CD8-positive, alpha-beta memory T cell (primary cell): ENCODE data around the gene MZB1. TPM values are rescaled to one million over a fixed set of nuclear protein-coding genes. Genes with fewer than 3 reads are reported as not detected.
A peak's percentile ranks its signal among the peaks of the same experiment; 100 is the strongest.
"Not testable (repeated sequence)": the region's sequence is repeated elsewhere in the genome, so short reads cannot be mapped to it uniquely, and the experiment has no call there.

Experiments used
- CTCF ChIA-PET: fragments of 350-600 bp; sonication (Branson Sonifier 250); formaldehyde crosslinking; loops from one replicate; lab custom pipeline; 2021; ENCODE audit warnings: antibody characterized with exemption; lab: Charles Lee
- POLR2A ChIA-PET: fragments of 350-600 bp; sonication (Branson Sonifier 250); formaldehyde crosslinking; loops from one replicate; lab custom pipeline; 2021; ENCODE audit warnings: antibody characterized with exemption; lab: Charles Lee
- DNase-seq, 5 donors: peaks; one replicate each; pipeline versions ENCODE4 v3.0.0 to v3.0.0-alpha.2; 2020 to 2022; ENCODE audit warnings: mixed read lengths in 1 of 5
- H3K27ac ChIP-seq: one replicate; pipeline ENCODE4 v1.7.0; 2013; ENCODE audit warnings: low read depth, mild to moderate bottlenecking, low read length, moderate library complexity
- H3K27me3 ChIP-seq: 2 replicates; pipeline ENCODE4 v1.7.0; 2013; ENCODE audit warnings: low read length, mild to moderate bottlenecking; ENCODE audit not compliant: insufficient read depth, poor library complexity, severe bottlenecking
- H3K36me3 ChIP-seq: 2 replicates; pipeline ENCODE4 v1.7.0; 2013; ENCODE audit warnings: mild to moderate bottlenecking, low read length, moderate library complexity; ENCODE audit not compliant: insufficient read depth
- H3K4me1 ChIP-seq: 2 replicates; pipeline ENCODE4 v1.7.0; 2013; ENCODE audit warnings: mild to moderate bottlenecking, low read length, moderate library complexity; ENCODE audit not compliant: insufficient read depth
- H3K4me3 ChIP-seq: 2 replicates; pipeline ENCODE4 v1.7.0; 2013; ENCODE audit warnings: mild to moderate bottlenecking, low read length
- H3K9me3 ChIP-seq: 2 replicates; pipeline ENCODE4 v1.7.0; 2013; ENCODE audit warnings: mild to moderate bottlenecking, low read length
- H3K27ac Mint-ChIP-seq, 8 donors: one replicate each; pipeline ENCODE4 v1.8.0; 2020 to 2021; ENCODE audit warnings: mixed read lengths in 8 of 8, mild to moderate bottlenecking in 6 of 8, inconsistent platforms in 3 of 8, moderate library complexity in 3 of 8
- H3K27me3 Mint-ChIP-seq, 2 donors: one replicate each; pipeline ENCODE4 v1.8.0; 2020 to 2021; ENCODE audit warnings: mixed read lengths in 2 of 2, mild to moderate bottlenecking in 1 of 2, moderate library complexity in 1 of 2
- H3K36me3 Mint-ChIP-seq, 3 donors: one replicate each; pipeline ENCODE4 v1.8.0; 2020 to 2021; ENCODE audit warnings: mixed read lengths in 3 of 3, inconsistent platforms in 1 of 3, mild to moderate bottlenecking in 1 of 3
- H3K4me1 Mint-ChIP-seq, 3 donors: one replicate each; pipeline ENCODE4 v1.8.0; 2020 to 2021; ENCODE audit warnings: mixed read lengths in 3 of 3, inconsistent platforms in 1 of 3, mild to moderate bottlenecking in 1 of 3
- H3K4me3 Mint-ChIP-seq, 7 donors: one replicate each; pipeline ENCODE4 v1.8.0; 2020 to 2021; ENCODE audit warnings: mixed read lengths in 7 of 7, mild to moderate bottlenecking in 6 of 7, moderate library complexity in 4 of 7, inconsistent platforms in 2 of 7
- H3K9me3 Mint-ChIP-seq, 5 donors: one replicate each; pipeline ENCODE4 v1.8.0; 2020 to 2022; ENCODE audit warnings: mixed read lengths in 5 of 5, mild to moderate bottlenecking in 3 of 5, moderate library complexity in 2 of 5, inconsistent platforms in 1 of 5
- polyA plus RNA-seq: library from polyadenylated mRNA; unstranded; fragments of 300-500 nt; fragmentation: Illumina TruSeq; gene quantifications from one replicate; pipeline ENCODE4 v1.2.3, GENCODE V29; 2021
- total RNA-seq, 2 experiments: library from RNA; stranded (reverse); gene quantifications; one replicate each; pipeline ENCODE4 v1.2.3, GENCODE V29; 2021

Gene MZB1
- total and polyA plus RNA-seq, 3 experiments from 2014 or later = 3.5 to 6.4 (median 5.1) TPM

GRCh38 chr5:139368613-139369012 is 21.1 kb downstream of the MZB1 start:
- ChIA-PET CTCF (interaction anchor here (1.6 kb wide), 1 partner anchor 28 kb away, joined by 3 read pairs; no protein-coding TSS in a partner anchor), POLR2A (interaction anchor here (1.3 kb wide), 1 partner anchor 27 kb away, joined by 7 read pairs; the partner anchor contains the start of gene PAIP2)
- Histone ChIP-seq H3K27me3 (no peaks in the 10 kb centered on the region), H3K36me3 (peaks cover 30% of the 10 kb centered on the region), H3K27ac (no peak overlapping the region), H3K4me3 (no peak overlapping the region), H3K9me3 (no peaks in the 10 kb centered on the region), H3K4me1 (no peaks in the 10 kb centered on the region)
- no peaks in the 10 kb centered on the region for H3K27me3 Mint-ChIP-seq
- H3K4me3 Mint-ChIP-seq = no peak overlapping the region
- H3K36me3 Mint-ChIP-seq = peaks cover 5 to 76% (median 16%) of the 10 kb centered on the region in 3 donors
- H3K27ac Mint-ChIP-seq = peak overlapping the region in 1 of 8 donors; percentile 33
- H3K9me3 Mint-ChIP-seq = no peaks in the 10 kb centered on the region
- H3K4me1 Mint-ChIP-seq = peaks cover 1 to 4% (median 3%) of the 10 kb centered on the region in 3 donors
- DNase-seq = no peak

DNA sequence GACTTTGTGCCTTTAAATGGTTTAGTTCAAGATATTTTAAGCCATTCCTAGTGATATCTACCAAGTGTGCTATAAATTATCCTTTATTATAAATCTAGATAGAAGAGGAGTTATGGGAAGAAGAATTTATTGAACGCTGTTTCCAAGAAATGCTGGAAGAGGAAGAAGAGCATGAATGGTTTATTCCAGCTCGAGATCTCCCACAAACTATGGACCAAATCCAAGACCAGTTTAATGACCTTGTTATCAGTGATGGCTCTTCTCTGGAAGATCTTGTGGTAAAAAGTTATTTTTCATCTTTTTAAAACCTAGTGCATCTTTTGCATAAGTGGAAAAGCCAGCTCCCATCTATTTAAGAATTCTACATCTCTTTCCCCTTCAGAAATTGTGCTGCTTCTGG is 25.2 kb downstream of the MZB1 start:
- Mint-ChIP-seq H3K27me3 (no peaks in the 10 kb centered on the region), H3K36me3 (peaks cover 5 to 61% (median 13%) of the 10 kb centered on the region in 3 donors), H3K9me3 (no peaks in the 10 kb centered on the region), H3K4me3 (no peak overlapping the region), H3K27ac (no peak overlapping the region), H3K4me1 (peaks cover 4 to 21% (median 20%) of the 10 kb centered on the region in 3 donors)
- CTCF ChIA-PET = no interaction called here
- DNase-seq = no peak
- H3K9me3 ChIP-seq = no peaks in the 10 kb centered on the region
- POLR2A ChIA-PET = no interaction called here
- no peak overlapping the region for H3K4me3 ChIP-seq
- H3K36me3 ChIP-seq = peaks cover 25% of the 10 kb centered on the region
- no peak overlapping the region for H3K27ac ChIP-seq
- H3K4me1 ChIP-seq = peaks cover 4% of the 10 kb centered on the region
- H3K27me3 ChIP-seq = no peaks in the 10 kb centered on the region

DNA sequence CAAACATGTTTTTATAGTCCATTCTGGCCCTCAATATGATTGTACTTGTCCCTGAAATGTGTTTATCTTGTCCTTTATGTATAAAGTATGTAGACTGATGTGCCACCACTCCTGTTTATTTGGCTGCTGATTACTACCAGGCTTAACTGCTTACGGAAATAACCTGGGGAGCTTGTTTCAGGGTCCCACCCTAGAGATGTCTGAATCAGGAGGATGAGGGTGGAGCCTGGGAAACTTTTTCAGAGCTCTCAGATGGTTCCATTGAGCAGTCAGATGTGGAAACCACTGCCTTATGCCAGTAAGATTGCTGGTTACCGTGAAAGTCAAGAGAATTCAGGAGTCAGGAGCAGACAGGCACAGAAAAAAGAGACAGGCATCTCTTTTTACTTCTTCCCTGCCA is 25.8 kb downstream of the MZB1 start:
- Histone ChIP-seq H3K9me3 (no peaks in the 10 kb centered on the region), H3K27me3 (no peaks in the 10 kb centered on the region), H3K4me3 (no peak overlapping the region), H3K4me1 (peaks cover 4% of the 10 kb centered on the region), H3K27ac (no peak overlapping the region), H3K36me3 (peaks cover 25% of the 10 kb centered on the region)
- peaks cover 4 to 22% (median 20%) of the 10 kb centered on the region in 3 donors for H3K4me1 Mint-ChIP-seq
- no peaks in the 10 kb centered on the region for H3K27me3 Mint-ChIP-seq
- H3K9me3 Mint-ChIP-seq = no peaks in the 10 kb centered on the region
- DNase-seq = no peak
- peaks cover 5 to 60% (median 13%) of the 10 kb centered on the region in 3 donors for H3K36me3 Mint-ChIP-seq
- no peak overlapping the region for H3K4me3 Mint-ChIP-seq
- POLR2A ChIA-PET = no interaction called here
- CTCF ChIA-PET = interaction anchor here (2.2 kb wide), 1 partner anchor 11 kb away, joined by 5 read pairs; no protein-coding TSS in a partner anchor
- H3K27ac Mint-ChIP-seq = peak overlapping the region in 2 of 8 donors; percentile 67 to 77

- Histone ChIP-seq H3K36me3 (peaks cover 25% of the 10 kb centered on the region), H3K27me3 (no peaks in the 10 kb centered on the region), H3K4me3 (no peak overlapping the region), H3K4me1 (peaks cover 7% of the 10 kb centered on the region), H3K9me3 (no peaks in the 10 kb centered on the region), H3K27ac (no peak overlapping the region)
- Mint-ChIP-seq H3K9me3 (no peaks in the 10 kb centered on the region), H3K4me3 (no peak overlapping the region), H3K36me3 (peaks cover 5 to 62% (median 16%) of the 10 kb centered on the region in 3 donors), H3K27ac (peak overlapping the region in 3 of 8 donors; percentile 26 to 43 (median 29)), H3K27me3 (no peaks in the 10 kb centered on the region), H3K4me1 (peaks cover 16 to 38% (median 32%) of the 10 kb centered on the region in 3 donors)
- CTCF ChIA-PET = interaction anchor here (2.2 kb wide), 1 partner anchor 9 kb away, joined by 5 read pairs; no protein-coding TSS in a partner anchor
- DNase-seq = no peak
- POLR2A ChIA-PET = no interaction called here
Measured at GRCh38 chr5:139361835-139362429, 27.8 kb downstream of the MZB1 start.

DNA sequence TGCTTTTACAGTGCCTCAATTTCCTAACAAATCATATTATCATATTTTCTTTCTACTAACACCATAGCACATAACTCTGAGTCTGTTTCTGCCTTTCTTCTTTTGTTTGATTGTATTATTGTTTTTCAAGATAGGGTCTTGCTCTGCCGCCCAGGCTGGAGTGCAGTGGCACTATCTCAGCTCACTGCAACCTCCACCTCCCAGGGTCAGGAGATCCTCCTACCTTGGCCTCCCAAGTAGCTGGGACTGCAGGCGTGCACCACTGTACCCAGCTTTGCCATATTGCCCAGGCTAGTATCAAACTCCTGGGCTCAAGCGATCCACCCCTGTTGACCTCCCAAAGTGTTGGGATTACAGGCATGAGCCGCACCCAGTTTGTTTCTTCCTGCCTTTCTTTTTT is 29.3 kb downstream of the MZB1 start:
- peaks cover 10% of the 10 kb centered on the region for H3K36me3 ChIP-seq
- H3K9me3 ChIP-seq = no peaks in the 10 kb centered on the region
- POLR2A ChIA-PET = interaction anchor here (1.2 kb wide), 1 partner anchor 19 kb away, joined by 4 read pairs; the partner anchor contains the start of gene PAIP2
- H3K27ac Mint-ChIP-seq = no peak overlapping the region
- H3K4me1 Mint-ChIP-seq = peaks cover 21 to 48% (median 40%) of the 10 kb centered on the region in 3 donors
- H3K4me3 Mint-ChIP-seq = no peak overlapping the region
- H3K36me3 Mint-ChIP-seq = peaks cover 0 to 50% (median 12%) of the 10 kb centered on the region in 3 donors
- no peak overlapping the region for H3K4me3 ChIP-seq
- no peaks in the 10 kb centered on the region for H3K27me3 Mint-ChIP-seq
- H3K27ac ChIP-seq = no peak overlapping the region
- peaks cover 10% of the 10 kb centered on the region for H3K4me1 ChIP-seq
- CTCF ChIA-PET = no interaction called here
- no peaks in the 10 kb centered on the region for H3K27me3 ChIP-seq
- DNase-seq = no peak
- no peaks in the 10 kb centered on the region for H3K9me3 Mint-ChIP-seq

- Mint-ChIP-seq H3K27ac (no peak overlapping the region), H3K4me1 (peaks cover 27 to 62% (median 51%) of the 10 kb centered on the region in 3 donors), H3K4me3 (no peak overlapping the region), H3K36me3 (peaks cover 7 to 45% (median 13%) of the 10 kb centered on the region in 3 donors), H3K9me3 (peaks cover 0 to 4% (median 0%) of the 10 kb centered on the region in 5 donors), H3K27me3 (no peaks in the 10 kb centered on the region)
- ChIA-PET CTCF (interaction anchor here (1.6 kb wide), 1 partner anchor 11 kb away, joined by 3 read pairs; no protein-coding TSS in a partner anchor), POLR2A (interaction anchor here (0.7 kb wide), 1 partner anchor 91 kb away, joined by 4 read pairs; no protein-coding TSS in a partner anchor)
- Histone ChIP-seq H3K4me1 (peaks cover 10% of the 10 kb centered on the region), H3K27ac (no peak overlapping the region), H3K36me3 (no peaks in the 10 kb centered on the region), H3K9me3 (no peaks in the 10 kb centered on the region), H3K4me3 (no peak overlapping the region), H3K27me3 (no peaks in the 10 kb centered on the region)
- no peak for DNase-seq
Measured at GRCh38 chr5:139358064-139358463, 31.6 kb downstream of the MZB1 start.

DNA sequence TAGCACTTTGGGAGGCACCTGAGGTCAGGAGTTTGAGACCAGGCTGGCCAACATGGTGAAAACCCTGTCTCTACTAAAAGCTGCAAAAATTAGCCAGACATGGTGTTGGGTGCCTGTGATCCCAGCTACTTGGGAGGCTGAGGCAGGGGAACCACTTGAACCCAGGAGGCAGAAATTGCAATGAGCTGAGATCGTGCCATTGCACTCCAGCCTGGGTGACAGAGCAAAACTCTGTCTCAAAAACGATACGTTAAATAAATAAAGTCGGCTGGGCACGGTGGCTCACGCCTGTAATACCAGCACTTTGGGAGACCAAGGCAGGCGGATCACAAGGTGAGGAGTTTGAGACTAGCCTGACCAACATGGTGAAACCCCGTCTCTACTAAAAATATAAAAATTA is 33.8 kb downstream of the MZB1 start:
- DNase-seq, H3K27me3 Mint-ChIP-seq, H3K27ac ChIP-seq, H3K27me3 ChIP-seq, POLR2A ChIA-PET, H3K4me3 Mint-ChIP-seq, H3K9me3 Mint-ChIP-seq, H3K4me3 ChIP-seq, H3K9me3 ChIP-seq, H3K27ac Mint-ChIP-seq, H3K36me3 ChIP-seq, CTCF ChIA-PET: not testable (repeated sequence)
- Mint-ChIP-seq H3K36me3 (peaks cover 7 to 54% (median 14%) of the 10 kb centered on the region in 3 donors), H3K4me1 (peaks cover 41 to 71% (median 61%) of the 10 kb centered on the region in 3 donors)
- peaks cover 10% of the 10 kb centered on the region for H3K4me1 ChIP-seq

DNA sequence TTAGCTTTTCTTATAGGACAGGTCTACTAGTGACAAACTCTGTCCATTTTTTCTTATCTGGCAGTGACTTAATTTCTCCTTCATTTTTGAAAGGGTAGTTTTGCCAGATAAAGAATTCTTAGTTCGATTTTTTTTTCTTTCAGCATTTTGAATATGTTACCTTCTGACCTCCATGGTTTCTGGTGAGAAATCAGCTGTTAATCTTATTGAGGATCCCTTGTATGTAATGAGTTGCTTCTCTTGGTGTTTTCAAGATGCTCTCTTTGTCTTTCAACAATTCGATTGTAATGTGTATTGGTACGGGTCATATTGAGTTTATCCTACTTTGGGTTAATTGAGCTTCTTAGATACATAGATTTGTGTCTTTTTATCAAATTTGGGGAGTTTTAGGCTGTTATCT is 35.5 kb downstream of the MZB1 start:
- Mint-ChIP-seq H3K27me3 (no peaks in the 10 kb centered on the region), H3K9me3 (peaks cover 0 to 4% (median 0%) of the 10 kb centered on the region in 5 donors), H3K27ac (peak overlapping the region in 1 of 8 donors; percentile 58), H3K36me3 (peaks cover 7 to 46% (median 14%) of the 10 kb centered on the region in 3 donors), H3K4me3 (peak overlapping the region in 2 of 7 donors; percentile 21 to 28), H3K4me1 (peaks cover 44 to 71% (median 60%) of the 10 kb centered on the region in 3 donors)
- Histone ChIP-seq H3K36me3 (peaks cover 8% of the 10 kb centered on the region), H3K27me3 (no peaks in the 10 kb centered on the region), H3K27ac (no peak overlapping the region), H3K4me1 (peaks cover 10% of the 10 kb centered on the region), H3K9me3 (no peaks in the 10 kb centered on the region), H3K4me3 (no peak overlapping the region)
- POLR2A ChIA-PET = no interaction called here
- no peak for DNase-seq
- CTCF ChIA-PET = interaction anchor here (1.3 kb wide), 1 partner anchor 10 kb away, joined by 4 read pairs; no protein-coding TSS in a partner anchor
